GM23338 (cell line): ENCODE results near the gene DPYSL3.

Experiments used
- JUNB ChIP-seq: IDR thresholded peaks from one replicate; pipeline ENCODE4 v1.6.1; 2016; ENCODE audit warnings: antibody characterized with exemption; ENCODE audit not compliant: unreplicated experiment
- REST ChIP-seq: IDR thresholded peaks from one replicate; pipeline ENCODE4 v1.6.1; 2018; ENCODE audit warnings: antibody characterized with exemption; ENCODE audit not compliant: unreplicated experiment
- TF ChIP-seq, protein P1 (sequence below), 2 experiments: fragments of 200-600 bp in 1 of 2; sonication (generic) in 1 of 2; conservative IDR thresholded peaks; 2 replicates each; pipeline versions ENCODE4 v1.5.1 to v1.6.1; 2016 to 2017; ENCODE audit warnings: antibody characterized with exemption in 2 of 2, low read depth in 2 of 2, mild to moderate bottlenecking in 2 of 2, moderate library complexity in 1 of 2

GRCh38 chr5:147390654-147391225 lies 119.1 kb downstream of the DPYSL3 start:
- TF ChIP-seq JUNB (no peak), REST (no peak)
- TF ChIP-seq, protein P1, sequence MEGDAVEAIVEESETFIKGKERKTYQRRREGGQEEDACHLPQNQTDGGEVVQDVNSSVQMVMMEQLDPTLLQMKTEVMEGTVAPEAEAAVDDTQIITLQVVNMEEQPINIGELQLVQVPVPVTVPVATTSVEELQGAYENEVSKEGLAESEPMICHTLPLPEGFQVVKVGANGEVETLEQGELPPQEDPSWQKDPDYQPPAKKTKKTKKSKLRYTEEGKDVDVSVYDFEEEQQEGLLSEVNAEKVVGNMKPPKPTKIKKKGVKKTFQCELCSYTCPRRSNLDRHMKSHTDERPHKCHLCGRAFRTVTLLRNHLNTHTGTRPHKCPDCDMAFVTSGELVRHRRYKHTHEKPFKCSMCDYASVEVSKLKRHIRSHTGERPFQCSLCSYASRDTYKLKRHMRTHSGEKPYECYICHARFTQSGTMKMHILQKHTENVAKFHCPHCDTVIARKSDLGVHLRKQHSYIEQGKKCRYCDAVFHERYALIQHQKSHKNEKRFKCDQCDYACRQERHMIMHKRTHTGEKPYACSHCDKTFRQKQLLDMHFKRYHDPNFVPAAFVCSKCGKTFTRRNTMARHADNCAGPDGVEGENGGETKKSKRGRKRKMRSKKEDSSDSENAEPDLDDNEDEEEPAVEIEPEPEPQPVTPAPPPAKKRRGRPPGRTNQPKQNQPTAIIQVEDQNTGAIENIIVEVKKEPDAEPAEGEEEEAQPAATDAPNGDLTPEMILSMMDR (conservative IDR thresholded peaks at IDR 0.05; ENCODE audit: low read depth in 2 of 2): no peak
